Medulla oblongata (tissue), 1 donor: ENCODE results near the gene BARX2.

Experiments used
- DNase-seq: peaks from one replicate; pipeline ENCODE4 v3.0.0-alpha.2; 2015; ENCODE audit errors: extremely low spot score

BARX2 gene

DNA sequence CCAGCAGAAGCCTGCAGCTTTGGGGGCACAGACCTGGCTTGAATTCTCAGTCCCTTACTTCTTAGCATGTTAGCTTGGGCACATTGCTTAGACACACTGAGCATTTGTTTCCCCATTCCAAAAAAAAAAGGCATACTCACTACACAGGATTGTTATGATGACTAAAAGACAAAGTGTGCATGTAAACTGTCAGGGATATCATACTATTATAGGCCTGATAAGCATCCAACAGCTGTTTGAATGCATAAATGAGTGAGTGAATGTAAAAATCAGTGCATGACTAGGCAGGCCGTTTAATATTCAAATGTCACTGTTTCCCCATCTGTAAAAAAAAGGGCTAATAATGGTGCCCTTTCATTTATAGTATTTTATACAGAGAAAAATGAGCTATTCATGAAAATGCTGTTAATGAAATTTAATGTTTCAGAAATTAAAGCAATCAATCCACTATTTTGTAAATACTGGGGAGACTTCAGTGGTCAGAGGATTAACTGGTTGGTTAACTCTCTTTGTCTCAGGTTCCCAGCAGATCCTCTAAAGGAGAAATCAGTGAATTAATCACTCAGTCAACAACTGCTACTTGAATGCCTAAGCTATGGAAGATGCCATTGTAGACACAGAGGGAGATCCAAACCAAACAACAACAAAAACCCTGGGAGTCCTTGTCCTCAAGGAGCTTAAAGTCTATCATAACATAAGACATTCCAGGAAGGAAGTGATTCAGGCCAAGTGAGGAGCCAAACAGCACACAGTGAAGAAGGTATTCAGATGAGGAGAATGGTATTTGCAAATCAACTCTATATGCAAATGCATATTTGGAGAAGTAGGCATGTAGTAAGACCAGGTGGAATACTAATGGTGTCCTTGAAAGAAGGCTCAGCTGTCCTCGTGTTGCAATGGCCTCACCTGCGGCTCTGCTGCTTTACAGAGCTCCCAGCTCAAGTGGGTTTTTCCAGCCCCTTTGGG, 26.8 kb downstream of the BARX2 start:
- no peak for DNase-seq

DNA sequence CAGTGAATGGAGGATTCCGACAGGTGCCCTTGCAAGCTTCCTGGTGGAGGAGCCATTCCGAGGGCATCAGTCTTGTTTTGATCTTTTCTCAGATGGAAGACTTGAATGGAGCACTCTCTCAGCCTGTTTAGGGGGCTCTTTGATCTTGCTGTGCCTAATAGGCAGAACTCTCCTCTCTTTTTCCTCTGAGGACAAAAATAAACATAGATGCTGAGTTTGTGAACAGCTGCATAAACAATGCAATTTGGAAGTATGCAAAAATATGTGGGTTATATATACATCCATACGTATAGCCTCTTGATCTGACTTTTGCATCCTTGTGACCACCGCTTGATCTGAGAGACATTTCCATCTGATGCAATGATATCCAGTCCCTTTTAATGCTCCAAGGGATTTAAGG, 29.1 kb downstream of the BARX2 start:
- no peak for DNase-seq

DNA sequence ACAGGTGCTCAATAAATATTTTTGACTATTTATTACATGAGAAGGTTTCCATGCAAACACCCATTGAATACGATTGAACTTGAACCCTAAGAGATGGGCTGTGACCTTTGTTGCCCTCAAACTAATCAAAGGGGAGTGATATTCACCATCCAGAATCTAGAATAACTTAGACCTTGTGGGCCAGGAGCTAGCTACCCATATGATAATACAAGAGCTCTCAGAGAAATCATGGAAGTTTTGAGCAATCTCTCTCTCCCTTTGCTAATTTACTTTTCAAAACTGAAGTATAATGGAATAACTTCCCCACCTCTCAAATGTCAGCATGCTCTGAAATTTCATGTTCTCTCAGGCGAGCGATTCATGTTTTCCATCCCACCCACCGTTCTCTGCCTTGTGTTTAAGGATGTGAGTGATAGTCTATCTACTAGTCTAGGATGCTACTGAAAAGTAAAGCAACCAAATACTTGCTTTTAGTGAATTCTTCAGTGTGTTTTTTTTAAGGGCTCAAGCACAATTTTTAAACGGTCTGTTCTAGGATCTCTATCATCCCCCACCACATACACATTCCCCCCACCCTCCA, 33.3 kb downstream of the BARX2 start:
- no peak for DNase-seq

DNA sequence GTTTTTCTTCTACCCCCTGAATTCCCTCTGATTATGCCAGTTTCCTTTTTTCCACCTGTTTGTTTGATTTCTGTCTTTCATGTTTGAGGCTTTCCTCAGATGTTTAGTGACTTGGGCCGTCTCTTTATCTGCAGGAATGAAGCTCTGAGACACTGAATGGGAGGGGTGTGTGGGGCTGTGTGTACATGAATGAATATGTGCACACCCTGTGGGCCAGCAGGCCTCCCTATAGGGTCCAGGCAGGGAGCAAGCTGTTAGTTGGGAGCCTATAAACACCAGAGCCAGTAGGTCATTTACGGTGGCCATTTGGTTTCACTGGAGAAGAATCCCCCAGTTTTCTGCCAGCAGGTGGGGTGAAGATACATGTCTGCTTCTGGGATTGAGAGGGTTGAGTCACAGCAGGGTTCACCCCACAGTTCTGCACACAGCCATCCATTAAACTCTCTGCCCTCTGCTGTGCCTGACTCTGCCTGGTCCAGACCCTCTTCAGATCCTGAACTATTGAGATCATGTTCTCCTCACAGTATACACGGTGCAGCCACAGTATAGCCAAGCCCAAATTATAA, 34.8 kb downstream of the BARX2 start:
- DNase-seq, result no peak

DNA sequence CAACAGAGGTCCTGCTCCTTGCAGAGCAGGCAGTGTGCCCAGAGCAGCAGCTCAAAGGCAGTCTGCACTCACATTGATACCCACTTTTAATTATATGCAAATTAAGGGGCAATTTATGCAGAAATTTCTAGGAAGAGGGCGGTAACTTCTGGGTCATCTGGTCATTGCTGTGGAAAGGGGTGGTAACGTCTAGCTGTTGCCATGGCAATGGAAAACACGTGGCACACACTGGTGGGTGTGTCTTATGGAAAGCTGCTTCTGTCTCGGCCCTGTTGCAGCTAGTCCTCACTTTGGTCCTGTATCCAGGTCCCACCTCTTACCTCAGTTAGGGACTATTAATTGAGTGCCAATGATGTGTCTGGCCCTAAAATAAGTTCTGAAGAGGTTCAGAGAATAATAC, 36.8 kb downstream of the BARX2 start:
- DNase-seq, result no peak

DNA sequence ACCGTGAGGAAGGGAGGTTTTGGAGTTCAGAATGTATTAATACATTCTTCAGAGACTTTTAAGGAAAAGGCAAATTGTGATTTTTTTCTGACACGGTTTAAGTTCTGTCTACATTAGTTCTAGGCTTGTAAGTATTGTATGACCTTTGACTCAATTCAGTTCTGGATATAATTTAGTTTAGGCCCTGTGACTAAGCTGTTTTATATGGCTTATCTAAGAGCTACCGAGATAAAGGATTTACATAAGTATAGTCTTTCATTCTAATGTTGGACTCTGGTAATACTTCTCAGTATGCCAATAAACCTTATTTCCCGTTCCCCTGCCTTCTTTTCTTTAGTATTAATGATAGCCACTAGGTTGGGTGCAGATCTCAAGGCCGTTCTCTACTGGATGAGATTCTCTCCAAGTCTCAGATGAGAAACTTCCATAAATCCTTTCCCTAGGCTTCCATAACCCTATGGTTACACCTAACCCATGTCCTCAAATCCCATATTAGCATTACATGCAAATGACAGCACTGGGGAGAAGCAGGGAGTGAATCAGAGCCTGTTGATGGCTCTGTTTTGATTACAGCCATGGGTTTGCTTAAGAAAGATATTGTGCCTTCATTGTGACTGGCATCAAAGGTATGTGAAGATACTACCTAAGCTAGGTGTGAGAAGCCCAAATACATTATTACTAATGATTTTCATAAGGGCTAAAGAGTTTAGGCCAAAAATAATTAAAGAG, 38.7 kb downstream of the BARX2 start:
- no peak for DNase-seq

DNA sequence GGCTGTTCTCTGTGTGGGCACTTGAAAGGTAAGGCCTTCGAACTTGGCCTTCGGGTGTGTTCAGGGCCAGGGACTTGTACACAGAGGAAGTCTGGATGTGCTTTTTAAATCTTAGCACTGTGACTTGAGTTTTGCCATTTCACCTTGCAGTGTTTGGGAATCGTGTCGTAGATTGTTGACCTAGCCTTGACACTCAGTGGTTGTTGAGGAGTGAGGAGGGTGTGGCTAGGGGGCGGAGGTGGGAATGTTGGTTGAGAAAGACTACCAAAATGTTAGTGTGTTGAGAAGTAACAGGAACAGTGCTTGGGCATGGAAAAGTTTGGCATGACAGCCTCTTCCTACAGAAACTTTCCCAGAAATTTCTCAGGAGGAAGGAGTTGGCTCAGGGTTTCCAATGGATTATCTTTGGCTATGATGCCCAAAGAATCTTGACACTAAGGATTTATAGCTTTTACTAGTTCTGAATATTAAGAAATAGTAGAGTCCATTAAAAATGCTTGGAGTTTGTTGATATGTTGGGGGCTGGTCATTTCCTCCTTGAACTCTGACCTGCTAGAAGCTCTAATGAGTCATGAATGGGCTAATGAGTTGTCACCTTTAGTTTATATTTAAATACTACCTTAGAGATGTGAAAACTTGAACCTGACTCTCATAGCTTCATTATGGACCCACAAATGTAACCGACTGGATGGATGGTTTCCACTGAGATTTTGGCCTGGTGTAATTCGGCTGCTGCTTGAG, 40.6 kb downstream of the BARX2 start:
- DNase-seq, result no peak

DNA sequence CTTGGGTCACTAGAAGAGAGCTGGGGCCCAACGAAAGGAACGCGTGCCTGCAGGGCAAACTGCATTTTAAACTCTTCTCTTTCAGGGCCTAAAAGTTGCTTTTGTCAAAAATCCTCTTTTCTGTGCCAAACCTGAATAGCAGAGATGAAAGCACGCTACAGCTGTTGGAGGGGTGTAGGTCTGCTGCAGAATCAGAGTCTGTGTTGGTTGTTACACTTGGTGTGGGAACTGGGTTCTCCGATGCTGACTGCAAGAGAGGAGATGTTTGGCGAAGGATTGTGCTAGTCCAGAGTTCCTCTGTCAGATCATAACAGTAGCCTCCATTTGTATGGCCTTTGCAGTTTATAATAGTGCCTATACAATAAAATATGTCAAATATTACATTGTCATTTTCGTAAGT, 41.8 kb downstream of the BARX2 start:
- DNase-seq, result no peak

DNA sequence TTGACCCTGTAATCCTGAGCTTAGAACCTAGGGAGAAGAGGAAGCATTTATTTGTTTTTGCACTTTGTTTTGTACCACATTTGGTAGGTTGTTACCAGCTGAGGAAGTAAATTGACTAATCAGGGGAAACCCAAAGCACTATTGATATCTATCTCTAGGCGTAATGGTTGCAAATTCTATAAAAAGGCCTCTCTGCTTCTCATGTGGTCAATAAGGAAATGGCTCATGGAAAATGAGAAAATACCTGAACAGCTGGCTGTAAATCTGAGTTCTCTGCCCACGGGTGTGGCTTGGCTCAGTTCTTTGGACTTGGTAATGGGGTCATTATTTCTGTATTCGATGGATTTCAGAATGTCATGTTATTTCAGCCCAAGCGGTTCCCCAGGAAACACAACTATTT, 42.4 kb downstream of the BARX2 start:
- DNase-seq, result peak; percentile 6

DNA sequence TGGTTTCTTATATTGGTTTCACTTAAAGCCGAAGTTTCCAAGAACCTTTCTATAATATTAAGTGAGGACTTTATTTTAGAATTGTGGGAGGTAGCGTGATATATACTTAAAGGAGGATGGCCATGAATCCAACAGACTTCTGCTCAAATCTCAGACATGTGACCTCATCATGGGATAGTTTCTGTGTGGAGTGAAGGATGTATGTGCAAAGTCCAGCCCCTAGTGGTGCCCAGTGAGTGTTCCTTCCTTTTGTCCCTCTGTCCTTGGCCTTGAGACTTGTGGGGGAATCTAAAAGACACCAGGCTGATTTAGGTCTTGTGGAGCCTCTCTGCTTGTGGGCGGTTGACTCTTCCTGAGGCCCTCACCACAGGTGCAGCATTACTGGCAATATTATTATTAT, 43.7 kb downstream of the BARX2 start:
- no peak for DNase-seq

DNA sequence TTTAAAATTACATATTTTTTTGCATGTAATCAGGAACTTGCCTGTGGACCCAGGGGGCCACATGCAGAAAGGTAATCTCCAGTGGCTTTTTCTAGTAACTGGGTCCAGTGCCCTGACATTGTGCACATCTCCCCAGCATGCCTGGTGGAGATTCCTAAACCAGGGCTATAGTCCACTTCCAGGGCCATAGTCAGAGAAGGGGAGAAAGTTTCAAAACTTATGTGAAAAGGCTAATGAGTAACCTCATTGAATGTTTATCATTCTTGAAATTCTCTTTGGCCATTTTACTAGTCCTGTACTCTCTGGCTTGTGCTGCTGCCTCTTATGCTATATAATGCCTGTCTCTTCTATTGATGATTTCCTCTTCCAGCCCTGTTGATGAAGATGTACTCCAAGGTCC, 47.8 kb downstream of the BARX2 start:
- no peak for DNase-seq

DNA sequence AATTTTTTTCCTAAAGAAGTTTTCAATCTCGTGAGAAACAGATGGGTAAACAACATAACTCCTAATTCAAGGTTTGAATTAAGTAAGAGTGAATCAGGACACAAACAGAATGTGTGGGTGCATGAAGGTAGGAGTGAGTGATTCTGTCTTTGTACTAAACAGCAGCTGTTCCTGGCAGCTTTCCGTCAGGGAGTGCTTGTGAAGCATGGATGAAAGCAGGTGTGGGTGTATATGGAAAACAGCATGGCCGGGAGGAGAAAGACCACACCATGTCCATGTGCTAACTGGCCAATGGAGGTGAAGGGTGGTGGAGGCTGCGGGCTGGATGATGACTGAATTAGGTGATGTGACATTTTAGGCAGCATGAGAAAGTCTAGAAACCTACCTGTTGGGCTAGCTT, 49.6 kb downstream of the BARX2 start:
- no peak for DNase-seq

DNA sequence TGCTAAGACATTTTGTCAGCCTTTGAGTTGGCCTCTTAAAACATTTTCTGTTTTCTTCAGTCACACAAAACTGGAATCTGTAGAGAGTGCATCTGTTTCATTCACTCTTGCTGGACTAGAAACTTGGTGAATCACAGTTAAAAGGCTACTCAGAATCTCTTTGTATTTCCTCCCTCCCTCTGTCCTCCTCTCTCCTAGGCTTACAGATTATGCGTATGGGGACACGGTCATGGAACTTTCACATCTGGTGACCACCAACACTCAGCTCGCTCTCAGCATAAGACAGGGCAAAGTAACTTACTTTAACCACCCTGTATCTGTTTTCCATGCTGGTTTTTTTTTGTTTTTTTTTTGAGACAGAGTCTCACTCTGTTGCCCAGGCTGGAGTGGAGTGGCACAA, 50.4 kb downstream of the BARX2 start:
- DNase-seq, result no peak

DNA sequence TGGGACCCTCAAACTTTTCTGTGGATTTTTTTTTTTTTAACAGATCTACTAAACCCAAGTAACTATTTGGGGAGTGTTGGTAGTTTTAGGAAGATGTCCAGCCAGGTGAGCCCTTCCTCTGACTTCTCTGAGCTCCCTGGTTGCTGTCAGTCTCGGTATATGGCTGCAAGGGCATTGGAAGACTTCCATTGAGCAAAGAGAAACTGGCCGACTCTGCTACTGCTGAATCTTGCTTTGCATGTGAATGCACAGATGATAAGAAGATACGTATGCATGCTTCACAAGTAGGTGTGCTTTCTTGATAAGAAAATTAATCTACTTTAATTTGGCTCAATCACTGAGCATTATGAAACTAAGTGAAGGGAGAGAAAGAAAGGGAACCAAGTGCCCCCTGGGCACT, 51.1 kb downstream of the BARX2 start:
- no peak for DNase-seq

DNA sequence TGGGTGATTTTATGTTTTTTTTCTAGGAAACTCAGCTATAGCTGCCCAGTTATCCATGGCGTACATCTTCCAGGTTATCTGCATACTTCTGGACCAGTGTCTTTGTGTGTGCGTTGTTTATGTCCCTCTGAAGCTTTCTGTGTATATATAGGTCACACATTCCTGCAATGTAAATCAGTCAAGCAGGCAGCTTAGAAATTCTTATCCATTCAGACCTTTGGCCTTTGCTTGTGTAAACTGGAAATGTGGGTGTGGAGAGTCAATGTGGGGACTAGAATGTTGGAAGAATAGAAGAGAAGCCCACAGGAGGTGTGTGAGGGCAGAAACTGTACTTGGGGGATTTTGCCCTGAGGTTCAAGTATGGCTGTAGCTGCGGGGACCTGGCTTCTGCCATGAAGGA, 51.7 kb downstream of the BARX2 start:
- no peak for DNase-seq

DNA sequence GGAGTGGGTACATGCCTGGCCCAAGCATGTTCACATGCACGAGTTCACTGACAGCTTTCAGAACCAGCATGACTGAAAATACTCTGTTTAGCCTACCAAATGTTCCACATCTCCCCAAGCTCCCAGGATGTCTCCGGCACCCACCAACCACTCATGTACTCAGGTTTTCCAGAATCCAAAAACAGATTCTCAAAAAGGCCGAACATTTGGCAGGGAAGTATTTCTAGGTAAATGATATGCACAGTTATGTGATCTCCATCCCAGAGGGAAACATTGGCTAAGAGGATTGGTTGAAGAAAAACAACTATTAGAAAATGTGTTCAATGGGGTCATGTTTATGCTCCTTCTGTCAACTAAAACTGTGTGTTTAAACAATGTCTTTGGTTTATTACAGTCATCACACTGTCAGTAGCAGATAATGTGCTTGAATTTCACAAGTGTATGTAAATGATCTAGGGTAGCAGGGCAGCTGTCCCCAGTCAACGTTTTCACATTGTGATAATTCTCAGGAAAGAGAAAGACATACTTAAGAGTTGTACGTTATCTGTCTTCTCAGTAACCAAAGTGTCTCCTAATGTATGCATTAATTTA, 52.3 kb downstream of the BARX2 start:
- no peak for DNase-seq

DNA sequence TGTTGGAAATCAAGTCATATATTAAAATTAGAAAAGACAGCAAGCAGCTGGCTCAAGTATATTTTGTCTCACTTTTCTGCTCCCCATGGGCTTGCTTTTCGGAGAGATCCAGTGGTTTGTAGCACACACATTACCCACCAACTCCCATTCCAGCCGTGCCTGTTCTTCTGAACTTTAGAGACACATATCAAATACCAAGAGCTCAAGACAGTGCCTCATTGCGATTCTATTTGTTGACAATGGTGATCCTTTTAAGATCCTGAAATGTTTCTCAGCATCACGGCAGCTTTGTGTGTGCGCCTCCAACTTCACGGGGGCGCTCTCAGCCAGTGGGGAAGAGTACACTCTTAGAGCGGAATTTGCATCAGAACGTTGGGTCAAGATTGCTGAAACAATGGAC, 52.9 kb downstream of the BARX2 start:
- DNase-seq, result no peak

DNA sequence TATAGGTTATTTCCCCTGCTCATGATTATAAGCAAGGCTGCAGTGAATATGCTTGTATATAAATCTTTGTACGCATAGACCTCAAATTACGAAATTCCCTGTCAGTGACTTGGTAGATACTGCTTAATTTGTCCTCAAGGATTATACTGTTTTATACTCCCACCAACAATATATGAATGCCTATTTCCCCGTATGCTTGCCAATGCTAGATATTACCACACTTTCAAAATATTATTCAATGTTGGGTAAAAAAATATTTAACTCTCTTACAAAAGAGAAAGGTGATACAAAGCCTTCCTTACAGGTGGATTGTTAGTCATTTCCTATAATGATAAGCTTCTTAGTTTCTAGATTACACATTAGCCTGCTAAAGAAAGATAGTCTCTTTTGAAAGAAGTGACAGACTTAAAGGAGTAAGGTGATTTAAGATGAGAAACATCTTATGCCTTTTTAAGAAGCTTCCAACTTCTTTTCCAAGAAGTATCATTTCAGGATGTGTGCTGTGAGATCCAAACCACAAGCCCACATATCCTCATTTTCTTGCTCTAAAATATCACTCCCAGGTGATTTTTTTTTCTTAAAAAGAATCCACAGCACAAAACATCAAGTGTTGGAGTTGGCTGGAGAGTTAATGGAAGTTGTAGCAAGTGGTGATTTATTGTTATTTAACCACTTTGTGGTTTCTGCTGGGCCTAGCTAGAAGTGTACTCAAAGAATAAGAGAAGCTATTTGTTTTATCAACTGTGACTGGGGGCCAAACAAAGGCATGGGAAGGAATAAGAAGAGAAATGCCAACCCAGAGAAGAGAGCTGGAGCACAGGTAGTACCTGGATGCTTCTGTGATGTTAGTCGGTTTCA, 59.2 kb downstream of the BARX2 start:
- no peak for DNase-seq

DNA sequence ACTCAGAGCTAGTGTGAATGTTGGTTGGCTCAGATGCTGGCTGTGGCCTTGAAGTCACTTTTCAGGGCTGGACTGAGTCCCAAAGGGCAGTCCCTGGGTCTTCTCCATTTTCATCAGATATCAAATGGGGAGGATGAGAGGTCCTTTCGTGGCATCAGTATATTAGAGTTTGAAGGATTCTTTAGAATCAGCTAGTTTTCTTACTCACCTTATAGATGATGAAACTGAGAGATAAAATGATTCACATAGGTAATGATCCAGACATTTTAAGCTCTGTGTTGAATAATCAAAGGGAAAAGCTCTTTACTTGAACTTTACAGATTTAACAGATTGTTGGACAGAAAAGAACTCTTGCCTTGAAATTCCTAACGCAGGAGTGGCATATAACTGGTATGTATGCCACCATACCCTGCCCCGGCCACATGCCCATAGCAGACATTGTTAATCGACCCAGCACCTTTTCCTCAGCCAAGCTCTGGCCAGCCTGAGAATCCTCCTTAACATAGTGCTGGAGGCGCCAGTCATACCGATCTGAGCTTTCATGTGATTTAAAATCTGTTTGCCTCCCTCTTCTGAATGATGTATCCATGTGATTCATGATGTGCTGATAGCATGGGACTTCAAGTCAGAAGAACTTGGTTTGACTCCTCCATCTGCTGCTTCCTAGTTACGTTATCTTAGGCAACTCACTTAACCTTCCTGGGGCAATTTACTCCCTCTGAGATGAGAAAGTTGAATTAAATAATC, 60.0 kb downstream of the BARX2 start:
- no peak for DNase-seq

DNA sequence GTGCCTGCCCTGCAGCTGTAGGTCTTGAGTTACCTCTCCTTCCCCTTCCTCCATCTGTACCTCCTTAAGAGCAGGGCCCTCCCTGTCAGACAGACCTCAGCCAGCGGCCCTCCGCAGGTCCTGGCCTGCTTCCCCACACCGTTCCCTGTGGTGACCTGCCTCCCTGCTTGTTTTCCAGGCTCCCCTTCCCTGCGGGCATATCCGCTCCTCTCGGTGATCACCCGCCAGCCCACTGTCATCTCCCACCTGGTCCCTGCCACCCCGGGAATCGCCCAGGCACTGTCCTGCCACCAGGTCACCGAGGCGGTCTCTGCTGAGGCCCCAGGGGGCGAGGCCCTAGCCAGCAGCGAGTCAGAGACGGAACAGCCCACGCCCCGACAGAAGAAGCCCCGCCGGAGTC, 60.9 kb downstream of the BARX2 start:
- DNase-seq, result no peak
